ENCODE data around the gene ANGPTL8.
A peak's percentile ranks its signal among the peaks of the same experiment; 100 is the strongest.

ANGPTL8 gene

DNA sequence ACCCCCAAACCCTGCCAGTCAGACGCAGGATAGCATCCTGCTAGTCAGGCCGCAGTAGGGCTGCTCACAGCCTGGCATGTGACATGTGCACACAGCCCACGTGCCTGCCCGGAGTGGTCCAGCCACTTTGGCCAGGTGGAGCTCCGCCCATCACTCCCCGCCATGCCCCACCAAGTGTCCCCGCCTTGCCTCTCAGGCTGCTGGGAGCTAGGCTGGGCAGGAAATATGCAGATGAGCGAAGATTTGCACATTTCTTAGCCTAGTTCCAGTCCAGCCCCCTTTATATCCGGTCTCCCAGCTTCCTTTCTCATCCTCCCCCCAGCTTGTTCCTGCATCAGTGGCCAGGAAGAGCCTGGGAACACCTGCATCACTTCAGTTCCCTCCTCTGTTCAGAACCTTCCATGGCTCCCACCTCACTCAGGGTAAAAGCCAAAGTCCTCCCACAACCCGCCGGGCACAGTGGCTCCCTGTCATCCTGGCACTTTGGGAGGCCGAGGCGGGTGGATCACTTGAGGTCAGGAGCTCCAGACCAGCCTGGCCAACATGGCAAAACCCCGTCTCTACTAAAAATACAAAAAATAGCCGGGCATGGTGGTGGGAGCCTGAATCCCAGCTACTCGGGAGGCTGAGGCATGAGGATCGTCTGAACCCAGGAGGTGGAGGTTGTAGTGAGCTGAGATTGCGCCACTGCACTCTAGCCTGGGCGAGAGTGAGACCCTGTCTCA, 25.2 kb downstream of the ANGPTL8 start:
- peak; percentile 95 for DNase-seq

DNA sequence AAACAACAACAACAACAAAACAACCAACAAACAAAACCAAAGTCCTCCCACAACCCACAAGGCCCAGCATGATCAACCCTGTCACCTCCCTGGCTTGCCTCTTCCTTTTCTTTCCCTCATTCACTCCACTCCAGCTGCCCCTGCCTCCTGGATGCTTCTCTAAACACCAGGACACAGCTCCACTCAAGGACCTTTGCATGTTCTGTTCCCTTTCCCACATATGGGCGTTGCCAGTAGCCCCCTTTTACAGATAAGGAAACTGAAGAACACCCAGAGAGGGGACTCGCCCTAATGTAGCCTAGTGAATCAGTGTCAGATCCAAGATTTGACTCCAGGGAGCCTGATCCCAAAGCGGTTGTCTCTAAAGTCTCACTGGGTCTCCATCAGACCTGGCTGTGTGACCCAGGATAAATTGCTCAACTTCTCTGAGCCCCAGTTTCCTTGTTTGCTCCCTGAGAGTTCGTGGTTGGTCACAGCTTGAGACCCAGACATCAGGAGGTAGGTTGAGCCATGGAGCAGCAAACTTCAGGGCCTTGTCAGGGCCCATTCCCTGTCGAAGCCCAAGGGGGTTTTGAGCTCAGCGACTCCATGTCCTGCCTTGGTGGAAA, 25.9 kb downstream of the ANGPTL8 start:
- DNase-seq = peak; percentile 43

DNA sequence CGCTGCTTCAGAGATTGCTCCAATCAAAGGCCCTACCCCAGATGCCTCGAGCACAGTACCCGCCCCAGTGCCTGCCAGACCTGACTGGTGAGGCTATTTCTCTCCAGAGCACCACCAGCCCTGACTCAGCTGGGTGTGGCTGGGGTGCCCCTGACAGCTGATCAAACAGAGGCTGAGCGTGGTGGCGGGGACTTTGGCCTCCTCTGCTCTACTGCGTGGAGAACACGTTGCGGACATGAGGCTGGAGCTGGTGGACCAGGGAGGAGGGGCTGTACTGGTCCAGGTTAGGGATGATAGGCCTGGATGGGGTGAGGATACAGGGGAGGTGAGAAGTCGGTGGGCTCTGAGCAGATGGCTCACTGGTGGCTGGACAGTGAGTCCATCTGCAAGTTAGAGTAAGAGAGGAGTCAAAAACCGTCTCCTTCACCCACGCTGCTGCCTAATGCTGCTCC, 26.4 kb downstream of the ANGPTL8 start:
- peak; percentile 97 for DNase-seq

- no peak for DNase-seq
Observed at GRCh38 chr19:11267316-11268085, 28.1 kb downstream of the ANGPTL8 start.

DNA sequence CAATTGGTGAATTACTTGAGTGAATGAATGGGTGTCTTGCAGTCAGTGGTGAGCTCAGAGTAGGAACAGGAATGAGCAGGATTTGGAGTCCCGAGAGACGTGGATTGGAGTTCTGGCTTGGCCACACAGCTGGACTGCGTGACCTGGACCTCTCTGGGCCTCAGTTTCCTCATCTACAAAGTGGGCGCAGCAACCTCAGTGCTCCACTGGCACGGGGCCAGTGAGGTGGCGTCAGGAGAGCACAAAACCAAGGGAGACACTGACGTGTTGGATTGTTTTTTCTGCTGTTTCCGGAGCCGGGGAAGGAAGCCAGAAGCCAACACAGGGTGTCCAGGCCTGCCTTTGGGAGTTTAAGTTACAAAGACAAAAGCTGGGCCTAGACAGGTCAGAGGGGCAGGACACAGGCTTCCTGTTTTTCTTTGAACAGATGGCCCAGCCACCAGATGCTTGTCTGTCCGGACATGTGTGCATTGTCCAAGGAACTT, 29.4 kb downstream of the ANGPTL8 start:
- DNase-seq = peak; percentile 79

DNA sequence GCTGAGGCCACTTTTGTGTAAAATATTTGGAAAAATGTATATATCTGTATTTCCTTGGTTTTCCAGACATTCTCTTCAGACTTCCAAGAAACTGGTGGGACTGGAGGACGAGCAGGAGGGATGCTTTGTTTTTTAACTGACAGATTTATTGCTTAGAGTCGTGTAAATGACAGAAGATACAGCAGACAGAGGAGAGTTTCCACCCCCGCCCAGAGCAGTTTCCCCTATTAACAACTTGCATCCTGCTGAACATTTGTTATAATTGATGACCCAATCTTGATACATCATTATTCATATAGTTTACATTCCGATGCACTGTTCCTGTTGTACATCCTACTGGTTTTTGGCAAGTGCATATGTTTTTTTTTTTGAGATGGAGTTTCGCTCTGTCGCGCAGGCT, 30.0 kb downstream of the ANGPTL8 start:
- no peak for DNase-seq

DNA sequence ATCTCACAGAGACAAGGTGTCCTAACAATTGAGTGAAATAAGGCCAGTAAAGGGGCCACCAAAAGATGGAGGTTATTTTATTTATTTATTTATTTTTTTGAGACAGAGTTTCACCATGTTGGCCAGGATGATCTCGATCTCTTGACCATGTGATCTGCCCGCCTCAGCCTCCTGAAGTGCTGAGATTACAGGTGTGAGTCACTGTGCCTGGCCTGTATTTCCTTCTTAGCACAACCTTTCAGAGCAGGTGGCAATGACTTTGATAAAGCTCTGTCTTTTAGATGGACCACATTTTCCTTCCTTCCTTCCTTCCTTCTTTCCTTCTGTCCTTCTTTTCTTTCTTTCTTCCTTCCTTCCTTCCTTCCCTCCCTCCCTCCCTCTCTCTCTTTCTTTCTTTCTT, 33.9 kb downstream of the ANGPTL8 start:
- peak; percentile 50 for DNase-seq

- DNase-seq = no peak
Observed at GRCh38 chr19:11273989-11274388, 34.6 kb downstream of the ANGPTL8 start.

DNA sequence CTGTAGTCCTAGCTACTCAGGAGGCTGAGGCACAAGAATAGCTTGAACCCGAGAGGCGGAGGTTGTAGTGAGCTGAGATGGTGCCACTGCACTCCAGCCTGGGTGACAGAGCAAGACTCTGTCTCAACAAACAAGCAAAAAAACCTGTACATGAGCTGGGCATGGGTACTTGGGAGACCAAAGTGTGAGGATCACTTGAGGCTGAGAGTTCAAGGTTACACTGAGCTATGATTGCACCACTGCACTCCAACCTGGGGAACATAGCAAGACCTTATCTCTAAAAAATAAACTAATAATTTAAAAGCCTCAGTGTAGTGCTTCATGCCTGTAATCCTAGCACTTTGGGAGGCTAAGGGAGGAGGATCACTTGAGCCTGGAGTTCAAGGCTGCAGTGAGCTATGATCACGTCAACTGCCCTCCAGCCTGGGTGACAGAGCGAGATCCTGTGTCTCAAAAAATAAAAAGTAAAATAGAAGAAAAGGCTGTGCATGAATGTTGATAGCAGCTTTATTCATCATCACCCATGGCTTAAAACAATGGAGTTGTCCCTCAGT, 35.2 kb downstream of the ANGPTL8 start:
- no peak for DNase-seq

- no peak for DNase-seq
Observed at GRCh38 chr19:11278670-11279069, 39.3 kb downstream of the ANGPTL8 start.

- peak; percentile 27 for DNase-seq
Observed at GRCh38 chr19:11279505-11280236, 40.3 kb downstream of the ANGPTL8 start.

- DNase-seq = no peak
Observed at GRCh38 chr19:11281356-11282049, 42.1 kb downstream of the ANGPTL8 start.

DNA sequence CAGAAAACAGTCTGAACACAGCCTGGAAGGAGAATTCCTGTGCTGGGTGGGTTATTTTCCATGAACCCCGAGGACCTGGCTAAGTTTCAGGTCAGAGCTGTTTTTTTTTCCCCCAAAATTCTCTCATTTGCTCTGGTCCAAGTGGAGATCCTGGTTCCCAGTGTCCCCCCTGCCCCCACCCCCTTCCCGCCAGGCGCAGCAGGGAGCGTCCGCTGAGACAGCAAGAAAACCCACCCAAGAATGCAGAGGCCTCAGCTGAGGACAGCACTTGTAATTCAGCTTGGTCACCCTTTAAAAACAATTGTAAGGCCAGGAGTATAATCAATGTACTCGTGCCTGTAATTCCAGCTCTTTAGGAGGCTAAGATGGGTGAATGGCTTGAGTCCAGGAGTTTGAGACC, 45.1 kb downstream of the ANGPTL8 start:
- no peak for DNase-seq

DNA sequence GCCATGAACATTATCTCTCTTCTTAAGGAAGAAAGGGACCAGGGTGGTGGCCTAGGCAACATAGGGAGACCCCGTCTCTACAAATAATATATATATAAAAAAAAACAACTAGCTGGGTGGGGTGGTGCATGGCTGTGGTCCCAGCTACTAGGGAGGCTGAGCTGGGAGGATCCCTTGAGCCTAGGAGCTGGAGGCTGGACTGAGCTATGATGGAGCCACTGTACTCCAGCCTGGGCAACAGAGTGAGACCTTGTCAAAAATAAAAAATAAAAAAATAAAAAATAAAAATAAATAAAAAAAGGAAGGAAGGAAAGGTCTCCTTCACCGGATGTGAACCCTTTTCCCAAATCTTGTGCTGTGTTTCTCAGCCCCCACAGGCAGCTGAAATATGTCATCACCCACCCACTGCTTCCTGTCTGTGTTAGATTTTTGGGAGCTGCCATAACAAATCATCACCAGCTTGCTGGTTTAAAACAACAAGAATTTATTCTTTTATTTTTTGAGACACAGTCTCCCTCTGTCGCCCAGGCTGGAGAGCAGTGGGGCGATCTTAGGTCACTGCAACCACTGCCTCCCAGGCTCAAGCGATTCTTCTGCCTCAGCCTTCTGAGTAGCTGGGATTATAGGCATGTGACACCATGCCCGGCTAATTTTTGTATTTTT, 47.0 kb downstream of the ANGPTL8 start:
- DNase-seq = no peak

- peak; percentile 34 for DNase-seq
Observed at GRCh38 chr19:11288349-11288748, 48.9 kb downstream of the ANGPTL8 start.

DNA sequence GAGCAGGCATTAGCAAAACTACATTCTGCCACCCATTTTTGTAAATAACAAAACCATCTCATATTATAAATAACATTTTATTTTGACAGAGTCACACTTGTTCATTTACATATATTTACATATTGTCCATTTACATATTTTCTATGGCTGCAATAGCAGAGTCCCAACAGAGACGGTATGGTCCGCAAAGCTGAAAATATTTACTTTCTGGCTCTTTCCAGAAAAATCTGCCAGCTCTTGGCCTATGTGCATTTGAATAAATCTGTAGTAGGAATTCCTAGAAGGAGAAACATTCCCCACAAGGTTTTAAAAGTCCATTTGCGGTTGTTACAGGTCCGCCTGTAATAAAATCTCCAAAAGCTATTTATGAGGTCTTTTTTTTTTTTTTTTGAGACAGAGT, 50.8 kb downstream of the ANGPTL8 start:
- no peak for DNase-seq

DNA sequence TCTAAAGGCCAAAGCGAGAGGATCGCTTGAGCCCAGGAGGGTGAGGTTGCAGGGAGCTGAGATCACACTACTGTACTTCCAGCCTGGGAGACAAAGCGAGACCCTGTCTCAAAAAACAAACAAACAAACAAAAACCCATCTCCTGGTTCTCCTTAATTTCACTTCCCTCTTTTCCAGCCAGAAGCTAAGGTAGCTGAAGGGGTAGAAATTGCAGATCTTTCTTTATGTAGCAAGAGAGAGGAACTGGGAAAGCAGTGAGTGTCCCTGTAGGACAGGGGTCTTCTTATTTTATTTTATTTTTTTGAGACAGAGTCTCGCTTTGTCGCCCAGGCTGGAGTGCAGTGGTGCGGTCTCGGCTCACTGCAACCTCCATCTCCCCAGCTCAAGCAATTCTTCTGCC, 52.0 kb downstream of the ANGPTL8 start:
- DNase-seq = no peak

Data from DMS53 (cell line).